PFSK-1 (cell line): ENCODE results near the gene CYTH1.
A peak's percentile ranks its signal among the peaks of the same experiment; 100 is the strongest.

Source experiments
- FOXP2 ChIP-seq: optimal IDR thresholded peaks from 2 replicates; pipeline ENCODE3; 2011; ENCODE audit warnings: borderline replicate concordance, control low read depth, inconsistent platforms; ENCODE audit not compliant: insufficient read depth; ENCODE audit errors: extremely low read length, extremely low read depth
- POLR2AphosphoS5 ChIP-seq: IDR thresholded peaks from 2 replicates; pipeline ENCODE4 v1.6.1; 2012; ENCODE audit warnings: low read depth, mild to moderate bottlenecking, control low read depth, low read length, moderate library complexity
- SIN3A ChIP-seq: IDR thresholded peaks from 2 replicates; pipeline ENCODE4 v1.6.1; 2012; ENCODE audit warnings: mild to moderate bottlenecking, low read length, moderate library complexity, borderline replicate concordance; ENCODE audit not compliant: insufficient read depth
- TAF1 ChIP-seq: IDR thresholded peaks from 2 replicates; pipeline ENCODE4 v1.6.1; 2012; ENCODE audit warnings: low read length, control low read depth, borderline replicate concordance; ENCODE audit not compliant: insufficient read depth
- TF ChIP-seq, protein P1 (sequence below), 2 experiments: IDR thresholded peaks; 2 replicates each; pipeline versions ENCODE4 v1.6.1 to v1.8.0; 2011 to 2012; ENCODE audit warnings: low read depth in 2 of 2, low read length in 2 of 2, control low read depth in 1 of 2, inconsistent platforms in 1 of 2, mild to moderate bottlenecking in 1 of 2, moderate library complexity in 1 of 2; ENCODE audit not compliant: insufficient read depth in 1 of 2

The CYTH1 gene

DNA sequence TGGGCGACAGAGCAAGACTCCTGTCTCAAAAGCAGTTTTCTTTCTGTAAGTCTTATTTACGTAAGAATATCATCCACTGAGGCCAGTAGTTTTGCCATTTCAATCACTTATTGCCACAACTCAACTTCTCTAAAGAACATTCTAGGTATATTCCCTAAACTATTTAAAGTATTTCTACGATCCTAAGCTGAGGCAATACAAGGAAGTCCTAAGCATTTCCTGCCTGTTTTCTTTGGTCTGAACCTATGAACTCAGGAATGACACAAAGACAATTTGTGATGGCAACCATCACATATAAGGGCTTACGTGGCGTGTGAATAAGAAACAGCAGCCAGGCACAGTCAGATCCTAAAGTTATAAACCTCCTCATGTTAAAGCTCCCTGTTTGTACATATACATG, 44.3 kb upstream of the CYTH1 start:
- TF ChIP-seq POLR2AphosphoS5 (no peak), FOXP2 (no peak)
- TF ChIP-seq, protein P1, sequence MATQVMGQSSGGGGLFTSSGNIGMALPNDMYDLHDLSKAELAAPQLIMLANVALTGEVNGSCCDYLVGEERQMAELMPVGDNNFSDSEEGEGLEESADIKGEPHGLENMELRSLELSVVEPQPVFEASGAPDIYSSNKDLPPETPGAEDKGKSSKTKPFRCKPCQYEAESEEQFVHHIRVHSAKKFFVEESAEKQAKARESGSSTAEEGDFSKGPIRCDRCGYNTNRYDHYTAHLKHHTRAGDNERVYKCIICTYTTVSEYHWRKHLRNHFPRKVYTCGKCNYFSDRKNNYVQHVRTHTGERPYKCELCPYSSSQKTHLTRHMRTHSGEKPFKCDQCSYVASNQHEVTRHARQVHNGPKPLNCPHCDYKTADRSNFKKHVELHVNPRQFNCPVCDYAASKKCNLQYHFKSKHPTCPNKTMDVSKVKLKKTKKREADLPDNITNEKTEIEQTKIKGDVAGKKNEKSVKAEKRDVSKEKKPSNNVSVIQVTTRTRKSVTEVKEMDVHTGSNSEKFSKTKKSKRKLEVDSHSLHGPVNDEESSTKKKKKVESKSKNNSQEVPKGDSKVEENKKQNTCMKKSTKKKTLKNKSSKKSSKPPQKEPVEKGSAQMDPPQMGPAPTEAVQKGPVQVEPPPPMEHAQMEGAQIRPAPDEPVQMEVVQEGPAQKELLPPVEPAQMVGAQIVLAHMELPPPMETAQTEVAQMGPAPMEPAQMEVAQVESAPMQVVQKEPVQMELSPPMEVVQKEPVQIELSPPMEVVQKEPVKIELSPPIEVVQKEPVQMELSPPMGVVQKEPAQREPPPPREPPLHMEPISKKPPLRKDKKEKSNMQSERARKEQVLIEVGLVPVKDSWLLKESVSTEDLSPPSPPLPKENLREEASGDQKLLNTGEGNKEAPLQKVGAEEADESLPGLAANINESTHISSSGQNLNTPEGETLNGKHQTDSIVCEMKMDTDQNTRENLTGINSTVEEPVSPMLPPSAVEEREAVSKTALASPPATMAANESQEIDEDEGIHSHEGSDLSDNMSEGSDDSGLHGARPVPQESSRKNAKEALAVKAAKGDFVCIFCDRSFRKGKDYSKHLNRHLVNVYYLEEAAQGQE (IDR thresholded peaks at IDR 0.05; ENCODE audit: insufficient read depth in 1 of 2, low read depth in 2 of 2, low read length in 2 of 2): no peak

DNA sequence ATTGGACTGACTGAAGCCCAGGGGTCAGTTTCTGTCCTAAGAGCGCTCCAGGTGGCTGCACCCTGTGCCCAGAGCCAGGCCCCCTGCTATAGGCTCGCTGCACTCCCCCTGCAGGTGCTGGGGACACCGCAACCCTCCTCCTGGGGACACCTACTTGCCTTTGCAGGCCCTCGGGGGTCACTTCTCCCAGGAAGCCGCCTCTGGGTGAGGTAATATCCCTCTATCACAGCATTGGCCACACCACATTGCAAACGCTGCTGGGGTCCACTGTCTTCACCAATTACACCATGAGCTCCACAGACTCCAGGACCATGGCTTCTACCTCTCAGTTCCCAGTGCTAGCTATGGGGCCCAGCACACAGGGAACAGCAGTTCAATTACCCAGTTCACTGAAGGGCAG, 43.6 kb upstream of the CYTH1 start:
- TF ChIP-seq, protein P1 (IDR thresholded peaks at IDR 0.05; ENCODE audit: insufficient read depth in 1 of 2, low read depth in 2 of 2, low read length in 2 of 2): no peak
- TF ChIP-seq POLR2AphosphoS5 (no peak), FOXP2 (no peak)

DNA sequence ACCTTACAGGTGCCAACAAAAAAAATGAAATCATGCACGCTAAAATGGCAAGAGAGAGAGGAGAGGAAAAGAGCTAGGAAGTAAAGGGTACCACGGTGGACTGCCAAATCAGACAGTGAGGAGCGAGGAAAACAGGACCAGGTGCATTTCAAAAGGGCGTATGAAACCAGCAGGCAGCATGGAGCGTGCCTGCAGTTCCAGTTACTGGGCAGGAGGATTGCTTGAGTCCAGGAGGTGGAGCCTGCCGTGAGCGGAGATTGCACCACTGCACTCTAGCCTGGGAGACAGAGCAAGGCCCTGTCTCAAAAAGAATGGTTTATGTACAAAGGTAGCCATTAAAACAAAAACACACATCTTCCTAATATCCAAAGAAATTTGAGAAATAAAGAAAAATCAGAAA, 42.2 kb upstream of the CYTH1 start:
- no peak for TF ChIP-seq FOXP2
- TF ChIP-seq, protein P1 (IDR thresholded peaks at IDR 0.05; ENCODE audit: insufficient read depth in 1 of 2, low read depth in 2 of 2, low read length in 2 of 2): no peak
- no peak for TF ChIP-seq SIN3A
- no peak for TF ChIP-seq POLR2AphosphoS5

DNA sequence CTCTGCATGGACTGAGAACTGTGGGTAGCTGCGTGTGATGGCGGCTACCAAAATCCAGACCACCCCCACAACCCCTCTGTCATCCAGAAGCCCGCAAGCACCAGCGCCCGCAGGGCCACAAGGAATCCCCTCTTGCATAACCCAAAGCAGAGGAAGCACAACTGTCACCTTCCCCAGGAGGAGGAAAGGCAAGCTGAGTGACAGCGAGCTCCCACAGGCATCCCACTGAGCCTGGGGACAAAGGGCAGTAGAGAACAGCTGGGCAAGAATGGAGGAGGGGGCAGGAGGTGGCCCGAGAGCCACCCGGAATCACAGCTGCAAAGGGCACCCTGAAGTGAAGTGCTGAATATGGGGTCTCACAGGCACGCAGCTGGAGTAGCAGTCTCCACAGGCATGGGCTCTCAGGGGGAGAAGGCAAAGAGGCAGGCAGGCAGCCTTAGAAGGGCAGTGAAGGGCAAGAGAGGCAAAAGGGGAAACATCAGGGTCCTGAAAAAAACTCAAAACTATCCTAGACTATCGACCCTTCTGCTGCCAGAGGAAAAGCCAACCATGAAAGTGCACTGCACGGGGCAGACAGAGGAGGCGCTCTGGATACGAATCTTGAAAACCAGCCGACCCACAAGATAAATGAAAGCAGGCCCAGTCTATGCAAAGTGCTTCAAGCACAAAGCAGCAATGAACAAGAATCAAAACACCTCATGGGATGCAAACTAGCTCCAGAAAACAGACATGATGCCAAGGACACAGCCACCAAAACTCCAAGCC, 41.4 kb upstream of the CYTH1 start:
- TF ChIP-seq, protein P1 (IDR thresholded peaks at IDR 0.05; ENCODE audit: insufficient read depth in 1 of 2, low read depth in 2 of 2, low read length in 2 of 2): no peak
- TF ChIP-seq POLR2AphosphoS5 (no peak), TAF1 (no peak), FOXP2 (no peak), SIN3A (no peak)

DNA sequence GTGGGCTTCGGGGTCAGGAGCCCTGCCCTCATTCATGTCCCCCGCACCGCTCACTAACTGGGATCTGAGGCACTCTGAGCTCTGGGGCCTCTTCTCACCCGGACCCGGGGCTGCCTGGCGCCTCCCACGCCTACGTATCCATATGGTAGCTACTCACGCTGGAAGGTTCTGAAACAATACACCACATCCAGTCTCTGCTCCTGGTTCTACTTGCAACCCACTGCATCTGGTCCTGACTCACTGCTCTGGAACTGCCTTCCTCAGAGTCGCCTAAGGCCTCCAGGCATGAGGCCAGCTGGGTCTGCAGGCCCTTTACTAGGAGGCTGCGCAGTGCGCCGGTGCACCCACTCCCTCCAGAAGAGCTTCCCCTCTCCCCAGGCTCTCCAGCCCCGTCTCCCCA, 40.5 kb upstream of the CYTH1 start:
- peak; percentile 57 for TF ChIP-seq FOXP2
- TF ChIP-seq TAF1: no peak
